HCEC 1CT (cell line): Measurements from ENCODE around the gene SF3A1.

Source experiments
- DNase-seq: peaks from one replicate; pipeline ENCODE4 v3.0.0-alpha.2; 2017

Gene SF3A1

DNA sequence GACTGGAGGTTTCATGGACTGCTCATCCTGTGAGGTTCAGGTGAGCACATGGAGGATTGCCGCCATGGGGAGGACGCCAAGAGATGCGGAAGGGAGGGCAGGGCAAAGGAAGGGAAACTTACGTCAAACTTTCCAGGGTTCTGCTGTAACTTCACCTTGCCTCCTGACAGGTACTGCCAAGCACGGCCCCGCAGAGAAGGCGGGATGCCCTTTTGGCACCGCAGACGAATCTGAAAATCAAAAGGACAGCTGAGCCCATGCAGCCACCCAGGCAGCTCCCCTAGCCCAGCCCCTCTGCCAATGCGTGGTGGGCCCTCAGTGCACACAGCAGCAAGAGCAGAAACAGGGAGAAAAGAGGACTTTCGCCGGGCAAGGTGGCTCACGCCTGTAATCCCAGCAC, 57.4 kb downstream of the SF3A1 start:
- DNase-seq: no peak

DNA sequence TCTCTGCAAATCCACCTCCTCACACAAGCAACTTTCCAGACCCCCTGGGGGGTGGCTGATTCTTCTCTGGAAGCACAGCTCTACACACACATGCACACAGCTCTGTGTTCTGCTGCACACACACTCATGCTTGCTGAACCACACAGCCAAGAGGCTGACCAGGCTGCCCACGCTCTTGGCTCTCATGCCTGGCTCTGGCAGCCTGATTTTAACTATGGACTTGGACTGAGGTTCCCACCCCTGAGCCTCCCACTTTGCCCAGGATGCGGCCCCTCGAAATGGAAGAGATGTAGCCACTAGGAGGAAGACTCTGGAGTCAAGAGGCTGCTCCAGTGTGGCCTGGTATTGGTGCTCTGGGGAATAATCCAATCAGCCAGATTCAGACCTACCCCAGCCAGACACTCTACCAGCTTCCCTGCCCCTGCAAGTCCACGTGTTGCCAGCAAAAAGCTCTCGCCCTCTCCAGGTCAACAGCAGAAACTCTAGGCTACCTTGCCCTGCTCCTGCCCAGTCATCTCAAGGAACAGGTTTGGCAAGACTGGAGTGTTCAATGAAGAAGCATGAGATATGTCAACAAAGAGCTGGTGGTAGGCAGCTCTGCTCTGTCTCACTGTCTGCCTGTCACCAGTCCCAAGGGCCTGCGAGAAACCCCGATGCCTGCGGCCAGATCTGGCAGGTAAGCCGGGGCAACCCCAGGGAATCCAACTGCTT, 58.5 kb downstream of the SF3A1 start:
- DNase-seq: no peak

DNA sequence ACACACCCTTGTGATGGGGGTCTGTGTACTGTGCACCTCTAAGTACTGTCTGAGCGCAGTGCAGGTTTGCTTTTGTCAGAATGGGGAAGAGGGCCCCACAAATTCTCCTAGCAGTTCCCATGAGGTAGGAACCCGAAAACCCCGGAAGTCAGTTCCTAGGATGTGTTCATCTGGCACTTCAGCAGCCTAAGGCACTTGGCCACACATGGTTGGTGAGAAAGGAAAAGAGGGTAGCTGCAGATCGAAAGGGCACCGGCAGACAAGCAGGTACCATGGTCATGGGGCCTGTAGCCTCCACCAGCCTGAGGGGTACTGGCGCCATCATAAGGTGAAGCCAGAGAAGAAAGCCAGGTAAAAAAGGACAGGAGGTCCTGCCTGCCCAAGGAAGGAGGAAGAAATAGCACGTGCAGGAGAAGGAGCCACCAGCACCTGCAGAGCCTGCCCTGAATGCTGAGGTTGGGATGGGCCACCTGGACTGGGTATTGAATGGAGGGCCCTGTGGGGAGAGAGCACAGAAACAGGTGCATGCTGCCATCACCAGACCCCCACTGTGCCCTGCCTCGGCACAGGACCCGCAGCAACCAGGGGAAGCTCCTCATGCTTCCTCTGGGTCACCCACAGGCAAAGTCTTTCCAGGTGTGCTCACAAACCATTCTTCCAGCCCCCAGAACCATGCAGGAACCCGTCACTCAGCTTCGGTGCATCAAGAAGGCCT, 59.3 kb downstream of the SF3A1 start:
- DNase-seq: no peak

DNA sequence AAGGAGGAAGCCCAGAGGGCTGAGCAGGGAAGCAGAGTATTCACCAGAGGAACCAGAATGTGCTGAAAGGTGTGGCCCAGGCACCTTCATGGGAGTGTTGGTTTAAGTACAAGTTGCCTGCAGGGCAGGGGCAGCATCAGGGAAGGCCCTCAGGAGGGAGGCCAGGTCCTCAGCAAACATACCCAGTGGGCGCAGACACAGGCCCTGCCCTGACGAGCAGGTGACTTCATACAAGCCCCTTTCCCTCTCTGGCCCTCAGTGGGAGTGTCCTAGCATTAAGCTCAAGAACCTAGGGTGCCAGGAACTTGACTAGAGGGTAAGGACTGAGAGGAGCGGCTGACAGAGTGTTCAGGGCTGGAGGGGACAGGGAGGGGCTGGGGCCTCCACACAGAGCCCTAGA, 59.9 kb downstream of the SF3A1 start:
- no peak for DNase-seq

DNA sequence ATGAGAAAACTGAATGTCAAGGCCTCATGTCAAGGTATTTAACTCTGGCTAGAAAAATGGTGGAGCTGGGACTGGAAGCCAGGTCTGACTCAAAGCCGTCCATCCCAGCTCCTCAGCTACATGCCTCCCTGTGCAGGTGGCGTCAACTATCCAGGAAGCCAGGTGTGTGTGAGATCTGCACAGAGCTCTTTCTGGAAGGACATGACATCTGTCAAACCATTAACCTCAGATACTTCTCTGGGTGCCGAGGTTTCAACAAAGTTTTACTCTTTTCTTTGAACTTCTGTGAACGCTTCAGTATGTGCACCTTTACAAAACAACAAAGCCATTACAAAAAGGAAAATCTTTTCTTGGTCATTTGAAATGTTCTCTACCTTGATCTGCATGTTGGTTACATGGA, 60.4 kb downstream of the SF3A1 start:
- no peak for DNase-seq

DNA sequence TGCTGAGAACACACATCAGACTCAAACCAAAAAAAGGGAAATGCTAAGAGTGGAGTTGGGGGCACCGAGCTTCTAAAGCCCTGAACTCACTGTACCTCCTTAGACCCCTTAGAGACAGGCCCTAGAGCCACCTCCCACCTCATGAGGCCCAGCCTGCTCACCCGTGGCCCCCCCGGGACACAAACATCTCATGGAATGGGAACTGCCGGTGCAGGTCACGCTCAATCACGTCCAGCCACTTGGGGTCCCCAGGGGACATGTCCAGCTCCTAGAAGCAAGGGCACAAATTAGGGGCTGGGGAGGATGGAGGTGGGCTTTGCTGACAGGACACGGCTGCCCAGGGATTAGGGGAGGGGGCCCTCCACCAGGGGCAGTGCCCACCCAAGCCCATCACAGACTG, 61.1 kb downstream of the SF3A1 start:
- DNase-seq: no peak

DNA sequence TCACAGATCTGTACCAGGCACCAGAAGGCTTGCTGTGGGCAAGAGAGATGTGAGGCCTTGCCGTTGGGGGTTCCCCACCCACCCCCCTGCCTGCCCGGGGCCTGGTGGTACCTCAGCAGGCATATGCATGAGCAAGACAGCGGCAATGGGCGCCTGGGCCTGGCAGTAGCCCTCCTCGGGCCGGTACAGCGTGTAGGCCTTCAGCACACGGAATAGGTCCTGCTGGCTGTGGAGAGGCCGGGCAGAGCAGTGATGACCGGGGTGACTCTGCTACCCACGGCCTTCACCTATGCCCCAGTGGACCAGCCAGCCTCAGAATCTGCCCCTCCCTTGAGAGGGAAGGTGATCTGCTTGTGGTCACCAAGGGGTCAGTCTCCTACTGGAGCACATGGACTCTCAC, 61.9 kb downstream of the SF3A1 start:
- DNase-seq: no peak

DNA sequence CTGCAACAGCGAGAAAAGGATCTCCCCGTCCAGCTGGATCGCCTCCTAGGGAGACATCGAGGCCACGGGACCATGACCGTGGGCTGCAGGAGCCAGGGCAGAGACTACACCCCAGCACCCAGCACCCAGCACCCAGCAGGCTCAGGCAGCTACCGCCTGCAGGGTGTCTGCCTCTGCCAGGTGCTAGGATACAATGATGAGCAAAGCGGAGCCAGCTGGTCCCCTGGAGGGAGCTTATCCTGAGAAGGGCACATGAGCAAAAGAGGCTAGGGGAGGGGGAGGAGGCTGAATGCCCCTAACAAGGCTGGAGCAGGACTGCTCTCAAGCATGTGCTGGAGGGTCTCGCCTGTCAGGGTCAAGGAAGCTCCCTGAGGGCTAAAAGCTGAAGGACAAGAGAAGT, 62.6 kb downstream of the SF3A1 start:
- DNase-seq: no peak

DNA sequence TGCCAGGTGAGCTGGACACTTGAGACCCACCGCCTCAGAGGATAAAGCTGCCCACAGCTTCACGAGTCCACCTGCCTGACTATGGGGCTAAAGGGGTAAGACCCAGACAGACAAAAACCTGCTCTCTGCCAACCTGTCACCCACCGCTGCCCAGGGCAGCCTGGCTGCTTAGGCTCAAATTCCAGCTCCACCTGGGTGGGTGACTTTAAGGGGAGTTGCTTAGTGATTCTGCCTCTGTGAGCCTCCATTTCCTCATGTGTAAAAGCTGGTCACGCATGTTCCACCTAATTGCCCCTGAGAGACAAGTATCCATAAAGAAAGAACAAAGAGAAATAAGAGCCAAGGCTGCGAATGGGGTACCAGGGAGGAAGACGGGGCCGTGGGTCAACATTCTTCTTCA, 63.7 kb downstream of the SF3A1 start:
- no peak for DNase-seq

DNA sequence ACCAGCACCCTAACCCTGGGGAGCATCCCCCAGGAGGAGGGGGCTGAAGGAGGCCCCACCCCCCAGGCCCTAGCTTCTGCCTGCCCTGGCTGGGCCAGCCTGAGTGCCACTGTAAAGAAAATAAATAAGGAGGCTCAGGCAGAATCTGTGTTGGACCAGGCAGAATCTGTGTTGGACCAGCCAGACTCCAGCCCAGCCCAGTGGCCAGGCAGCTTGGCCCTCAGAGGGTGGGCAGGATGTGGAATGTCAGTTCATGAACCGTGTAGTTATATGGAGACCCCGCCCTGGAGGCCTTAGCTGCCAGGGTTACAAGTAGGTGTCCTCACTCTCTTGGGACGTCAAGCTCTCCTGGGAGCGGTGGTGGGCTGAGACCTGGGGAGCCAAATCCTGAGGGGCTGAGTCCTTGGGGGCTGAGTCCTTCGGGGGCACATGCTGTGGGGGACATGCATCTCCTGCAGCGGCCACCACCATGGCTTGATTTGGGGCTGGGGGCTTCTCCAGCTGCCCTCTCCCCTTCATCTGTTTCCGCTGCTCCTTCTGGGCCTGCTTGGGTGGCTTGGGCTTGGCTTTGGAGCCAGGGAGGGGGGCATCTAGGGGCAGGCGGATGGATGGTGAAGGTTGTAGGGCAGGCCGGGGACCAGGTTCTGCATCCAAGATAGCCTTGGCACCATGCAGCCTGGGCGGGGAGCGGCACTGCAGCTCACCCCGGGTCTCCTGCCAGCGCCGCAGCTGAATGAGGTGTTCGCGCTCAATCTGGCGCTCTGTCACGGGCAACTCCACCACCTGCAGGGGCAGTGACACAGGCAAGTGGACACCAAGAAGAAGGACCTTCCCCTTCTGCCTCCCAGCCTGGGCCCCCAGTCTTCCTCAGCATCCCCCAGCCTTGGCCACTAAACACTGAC, 64.4 kb downstream of the SF3A1 start:
- no peak for DNase-seq

DNA sequence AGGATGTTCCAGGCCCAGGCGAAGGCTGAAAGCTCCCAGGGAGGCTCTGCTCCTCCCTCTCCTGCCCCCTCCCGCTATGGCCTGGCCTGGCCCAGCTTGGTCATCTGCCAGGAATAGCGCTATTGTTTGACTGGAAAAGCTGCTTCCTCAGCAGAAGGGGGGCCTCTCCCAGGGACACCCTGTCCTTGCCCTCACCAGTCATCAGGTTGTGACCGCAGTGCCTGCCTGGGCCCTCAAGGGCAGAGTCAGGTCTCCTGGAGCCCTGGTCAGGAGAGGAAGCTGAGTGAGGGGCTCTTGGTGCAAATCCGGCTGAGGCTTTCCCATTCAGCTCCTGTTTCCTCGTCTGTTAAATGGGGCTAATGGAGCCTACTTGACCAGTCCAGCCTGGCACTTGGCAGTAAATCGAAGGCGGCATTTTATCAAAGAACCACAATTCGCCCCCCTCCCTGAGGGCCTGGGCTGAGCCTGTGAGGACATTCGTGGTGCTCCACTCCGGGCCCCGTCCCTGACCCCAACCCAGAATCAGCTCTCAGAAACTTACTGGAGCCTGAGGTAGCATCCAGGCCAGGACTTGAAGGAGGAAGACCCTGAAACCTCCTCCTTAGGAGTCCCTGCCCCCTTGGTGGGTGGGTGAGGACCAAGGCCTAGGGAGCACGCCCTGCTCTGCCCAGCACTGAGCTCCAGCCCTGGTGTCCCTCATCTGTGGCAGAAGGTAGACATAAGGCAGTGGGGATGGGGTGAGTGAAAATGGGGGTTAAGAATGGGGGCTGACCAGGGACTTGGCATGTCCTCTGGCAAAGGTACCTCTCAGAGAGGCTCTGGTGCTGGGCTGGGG, 65.4 kb downstream of the SF3A1 start:
- no peak for DNase-seq

DNA sequence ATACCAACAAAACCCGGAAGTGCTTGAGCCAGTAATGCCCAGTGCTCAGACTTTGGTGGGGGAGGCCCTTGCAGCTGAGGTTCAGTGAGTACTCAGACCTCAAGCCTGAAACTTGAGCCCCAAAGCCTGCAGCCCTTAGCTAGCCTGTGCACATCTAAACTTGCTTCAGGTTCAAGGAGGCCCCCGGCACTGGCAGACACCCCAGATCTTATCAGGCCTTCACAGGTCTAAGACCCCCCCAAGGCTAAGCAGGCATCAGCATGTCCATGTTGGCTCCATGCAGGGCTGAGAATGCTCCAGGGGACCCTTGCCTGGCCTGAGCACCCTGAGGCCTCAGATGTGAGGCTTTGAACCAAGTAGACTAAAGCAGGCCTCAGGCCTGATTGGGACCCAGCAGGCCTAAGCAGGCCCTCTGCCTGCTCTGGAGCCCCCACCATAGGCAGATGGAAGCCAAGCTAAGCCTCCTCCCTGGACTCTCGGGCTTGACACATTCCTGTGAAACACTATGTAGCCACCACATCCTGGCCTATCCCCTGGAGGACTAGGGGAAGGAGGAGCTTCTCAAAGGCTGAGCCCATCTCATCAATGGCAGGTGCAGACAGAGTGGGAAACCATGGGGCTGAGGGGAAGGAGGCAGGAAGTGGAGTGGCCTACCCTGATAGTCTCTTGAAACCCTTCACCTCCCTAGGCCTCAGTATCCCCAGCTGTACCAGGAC, 66.2 kb downstream of the SF3A1 start:
- peak; percentile 38 for DNase-seq

DNA sequence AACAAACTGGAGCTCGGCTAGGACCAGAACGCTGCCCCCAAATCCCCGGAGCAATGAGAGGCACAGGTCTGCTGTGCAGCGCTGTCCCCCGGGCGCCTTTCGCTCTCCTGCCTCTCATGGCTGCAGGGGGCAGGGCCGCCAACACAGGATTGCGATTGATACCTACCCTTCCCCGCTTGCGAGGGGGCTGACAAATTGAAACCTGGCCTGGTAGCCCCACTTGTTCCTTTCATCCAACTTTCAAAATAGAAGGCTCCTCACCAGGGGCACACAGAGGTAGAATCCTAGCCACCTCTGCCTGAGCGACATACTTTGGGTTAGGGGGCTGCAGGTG, 66.7 kb downstream of the SF3A1 start:
- DNase-seq: no peak

DNA sequence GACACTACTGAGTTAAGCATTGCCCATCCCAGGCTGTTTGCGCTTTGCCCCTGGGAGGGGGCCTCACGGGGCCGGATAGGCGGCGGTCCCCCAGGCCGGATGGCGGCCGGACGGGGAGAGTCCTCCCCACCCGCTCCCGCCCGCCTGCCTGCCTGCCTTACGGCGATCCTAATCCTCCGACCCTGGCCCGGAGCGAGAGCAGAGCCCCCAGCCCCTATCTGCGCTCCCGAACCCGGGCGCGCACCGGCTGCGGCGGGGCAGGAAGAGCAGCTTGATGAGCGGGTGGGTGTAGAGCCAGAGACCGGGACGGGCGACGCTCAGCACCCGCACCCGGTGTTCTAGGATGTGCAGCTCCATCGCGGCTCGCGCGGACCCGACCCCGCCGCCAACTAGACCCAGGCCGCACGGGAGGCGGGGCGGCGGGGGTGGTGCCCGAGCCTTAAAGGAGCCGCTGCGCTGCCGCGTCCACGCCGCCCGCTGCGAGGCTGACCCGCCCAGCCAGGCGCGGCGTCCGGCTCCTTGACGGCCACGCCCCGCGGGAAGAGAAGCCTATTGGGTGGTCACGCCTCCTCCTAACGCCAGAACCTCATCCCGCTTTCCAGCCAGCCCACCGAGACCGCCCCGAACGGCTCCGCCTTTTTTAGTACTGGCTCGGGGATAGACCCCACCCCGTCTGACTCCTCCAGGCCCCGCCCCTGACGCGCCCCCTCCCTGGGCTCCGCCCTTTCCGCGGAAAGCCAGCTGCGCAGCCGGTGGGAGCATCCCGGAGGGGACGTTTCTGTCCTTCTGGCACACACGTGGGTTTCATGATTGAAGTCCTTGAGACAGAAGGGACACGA, 67.3 kb downstream of the SF3A1 start, which contains the start of gene CASTOR1:
CASTOR1 (minus strand) TSS at position 365 of the 839 bp plus-strand sequence; CDS start at position 357, 8 bp downstream.
- DNase-seq: peak; percentile 99

DNA sequence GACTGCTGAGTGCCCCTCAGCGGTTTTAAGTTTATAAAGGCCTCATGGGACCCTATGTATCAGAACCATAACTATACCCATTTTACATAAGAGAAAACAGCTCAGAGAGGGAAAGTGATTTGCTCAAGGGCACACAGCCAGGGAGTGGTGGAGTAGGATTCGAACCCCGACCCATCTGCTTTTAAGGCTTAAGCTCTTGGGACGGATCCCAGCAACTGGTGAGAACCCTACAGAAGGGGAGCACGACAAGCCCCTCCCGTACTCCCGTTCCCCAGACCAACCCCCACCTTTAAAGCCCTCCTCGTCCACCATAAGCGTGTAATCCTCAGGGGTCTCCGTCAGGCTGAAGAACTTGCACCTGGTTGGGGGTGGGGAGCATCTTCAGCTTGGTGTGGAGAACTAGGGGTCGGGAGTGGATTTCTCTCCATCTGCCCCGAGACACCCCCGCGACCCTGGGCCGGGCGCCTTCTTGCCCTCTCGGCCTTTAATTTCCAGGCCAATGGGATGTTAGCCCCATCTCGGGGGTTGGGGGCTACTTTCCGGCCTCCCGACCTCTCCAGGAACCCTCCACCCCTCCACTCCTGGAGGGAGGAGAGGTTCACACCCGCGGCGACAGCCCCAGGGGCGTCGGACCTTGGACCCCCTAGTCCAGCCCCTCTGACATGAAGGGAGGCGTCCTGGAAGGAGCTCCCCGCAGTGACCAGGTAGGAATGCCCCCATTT, 68.1 kb downstream of the SF3A1 start:
- DNase-seq: no peak

DNA sequence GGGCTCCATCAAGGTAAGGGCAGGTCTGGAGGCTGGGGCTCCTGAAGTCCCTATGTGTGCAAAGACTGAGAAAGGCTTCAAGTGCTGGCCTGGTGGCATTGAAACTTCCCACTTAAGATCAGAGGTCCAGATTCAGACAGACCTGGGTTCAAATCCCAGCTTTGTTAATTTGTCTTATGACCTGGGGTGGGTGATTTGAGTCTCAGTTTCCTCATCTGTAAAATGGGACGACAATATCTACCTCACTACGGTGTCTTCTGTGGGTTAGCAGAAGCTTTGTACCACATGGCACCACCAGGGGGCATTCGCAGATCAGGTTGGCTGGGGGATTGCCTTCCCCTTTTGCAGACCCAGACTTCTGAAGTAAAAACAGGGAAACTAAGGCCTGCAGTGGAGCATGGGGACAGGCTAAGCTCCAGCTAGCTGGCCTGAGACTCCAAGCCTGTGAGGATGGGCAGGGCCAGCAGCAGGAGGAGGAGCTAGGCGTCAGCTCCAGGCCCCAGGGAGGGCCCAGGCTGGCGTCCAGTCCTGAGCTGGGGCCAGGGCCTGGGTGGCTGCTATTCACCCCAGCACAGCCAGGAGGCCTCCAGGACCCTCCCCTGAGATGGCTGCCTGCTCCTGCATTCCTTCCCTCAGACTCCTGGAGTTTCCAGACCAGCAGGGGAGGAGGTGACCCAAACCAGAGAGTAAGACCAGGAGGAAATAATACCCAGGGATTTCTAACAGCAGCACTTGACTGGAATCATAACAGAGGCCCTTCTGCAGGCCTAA, 68.9 kb downstream of the SF3A1 start:
- DNase-seq: peak; percentile 79

DNA sequence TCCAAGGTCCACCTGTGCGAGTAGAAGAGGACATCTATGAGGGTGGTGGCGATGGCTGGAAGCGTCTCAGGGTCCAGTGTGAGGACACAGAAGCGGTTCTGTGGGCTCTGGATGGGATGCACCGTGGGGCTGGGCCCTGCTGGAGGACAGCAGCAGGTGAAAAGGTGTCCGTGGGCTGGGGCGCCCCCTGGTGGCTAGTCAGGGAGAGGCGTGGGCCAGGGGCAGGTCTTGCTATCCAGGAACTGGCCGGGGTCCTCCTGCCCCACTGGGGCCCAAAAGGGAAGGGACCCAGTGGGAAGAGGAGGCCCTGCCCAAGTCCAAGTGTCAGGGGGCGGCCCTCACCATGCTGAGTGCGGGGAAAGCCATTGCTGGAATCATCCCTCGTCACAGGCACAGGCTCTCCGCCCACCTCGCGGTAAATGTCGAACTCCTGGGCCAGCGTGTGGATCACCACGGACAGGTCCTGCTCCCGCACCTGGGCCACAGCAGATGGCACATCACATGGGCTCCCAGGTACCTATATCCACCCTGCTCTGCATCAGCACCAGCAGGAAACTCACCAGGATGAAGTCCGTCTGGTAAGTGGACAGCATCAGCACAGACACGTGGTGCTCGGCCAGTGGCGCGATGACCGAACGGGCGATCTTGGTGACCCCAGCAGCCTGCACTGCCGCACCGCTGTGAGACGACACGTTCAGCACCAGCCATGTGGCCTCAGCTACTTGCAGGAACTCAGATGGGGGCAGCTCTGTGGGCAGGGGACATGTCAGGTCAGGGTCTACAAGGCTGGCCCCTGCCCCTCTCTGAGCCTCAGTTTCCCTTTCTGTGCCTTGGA, 69.7 kb downstream of the SF3A1 start:
- DNase-seq: no peak

DNA sequence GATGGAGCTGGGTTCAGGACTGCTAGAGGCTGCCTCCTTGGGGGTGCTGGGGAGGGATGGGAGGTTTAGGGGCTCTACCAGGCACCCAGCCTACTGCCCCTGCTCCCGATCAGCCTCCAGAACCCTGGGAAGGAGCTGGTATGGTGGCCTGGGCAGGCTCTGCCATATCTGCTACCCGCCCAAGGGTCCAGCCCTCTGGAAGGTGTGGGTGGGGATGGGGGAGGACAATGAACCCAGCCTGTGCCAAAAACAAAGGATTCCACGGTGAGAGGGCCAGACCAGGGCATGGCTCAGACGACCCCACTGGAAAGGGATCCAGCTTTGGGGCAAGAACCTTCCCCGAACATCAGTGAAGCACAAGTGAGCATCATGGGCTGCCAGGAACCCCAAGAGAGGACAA, 70.4 kb downstream of the SF3A1 start:
- no peak for DNase-seq

DNA sequence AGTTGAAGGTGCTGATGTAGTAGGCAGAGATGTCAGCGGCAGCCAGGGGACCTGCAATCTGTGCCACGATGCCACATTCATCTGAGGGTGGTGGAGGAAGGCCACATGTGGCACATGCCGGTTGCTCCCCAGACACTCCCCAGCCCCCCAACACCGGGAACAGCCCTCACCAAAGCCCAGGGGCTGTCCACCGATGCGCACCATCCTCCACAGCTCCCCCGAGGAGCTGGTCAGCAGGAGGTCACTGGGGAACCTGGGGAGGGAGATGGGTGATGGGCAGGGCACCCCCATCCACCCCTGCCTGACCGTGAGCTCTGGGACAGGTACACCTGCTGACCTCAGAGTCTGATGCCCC, 70.9 kb downstream of the SF3A1 start:
- DNase-seq: no peak
